Panc1 (cell line): ENCODE data around the gene NAPA. TPM values are rescaled to one million over a fixed set of nuclear protein-coding genes. Genes with fewer than 3 reads are reported as not detected.
A peak's percentile ranks its signal among the peaks of the same experiment; 100 is the strongest.

ENCODE experiments used
- ATAC-seq: fragments of 200-7000 bp; cut with Tn5 transposase; 2 replicates; pipeline ENCODE4 v1.9.1; 2020; ENCODE audit warnings: mild to moderate bottlenecking, moderate library complexity
- BruUV-seq: library from RNA; stranded (reverse); fragments of 400-500 nt; replicated peaks from 2 replicates; lab custom pipeline; 2021; lab: Mats Ljungman, UMichigan
- CTCF ChIA-PET: fragments of 300-600 bp; sonication (Branson Sonifier 250); formaldehyde crosslinking; loops from one replicate; lab custom pipeline; 2022; ENCODE audit warnings: antibody characterized with exemption; lab: Charles Lee
- POLR2A ChIA-PET: fragments of 300-600 bp; sonication (Branson Sonifier 250); formaldehyde crosslinking; loops from one replicate; lab custom pipeline; 2022; ENCODE audit warnings: antibody characterized with exemption; lab: Charles Lee
- DNase-seq: peaks from one replicate; pipeline ENCODE4 v3.0.0-alpha.2; 2010; ENCODE audit warnings: low read depth, low spot score
- H3K27ac ChIP-seq: 2 replicates; pipeline ENCODE4 v1.5.1; 2011; ENCODE audit warnings: mild to moderate bottlenecking, low read length, inconsistent platforms
- H3K27me3 ChIP-seq: fragments of 200-500 bp; sonication (Bioruptor generic); 2 replicates; pipeline ENCODE4 v1.6.0; 2014; ENCODE audit warnings: low read length, inconsistent platforms; ENCODE audit not compliant: control insufficient read depth, insufficient read depth
- H3K36me3 ChIP-seq: fragments of 200-500 bp; sonication (Bioruptor generic); 2 replicates; pipeline ENCODE4 v1.5.1; 2014; ENCODE audit warnings: inconsistent platforms, mild to moderate bottlenecking, low read length, moderate library complexity; ENCODE audit not compliant: control insufficient read depth, insufficient read depth
- H3K4me1 ChIP-seq: 2 replicates; pipeline ENCODE4 v1.5.1; 2011; ENCODE audit warnings: inconsistent platforms, mild to moderate bottlenecking, low read length, moderate library complexity; ENCODE audit not compliant: control insufficient read depth, insufficient read depth
- H3K4me3 ChIP-seq, 2 experiments: 2 replicates each; pipeline ENCODE4 v1.5.1; 2011 to 2012; ENCODE audit warnings: low read depth in 2 of 2, low read length in 2 of 2, mild to moderate bottlenecking in 2 of 2, inconsistent platforms in 1 of 2, moderate library complexity in 1 of 2
- H3K9me3 ChIP-seq: fragments of 200-500 bp; sonication (Bioruptor generic); 2 replicates; pipeline ENCODE4 v1.5.1; 2014; ENCODE audit warnings: low read depth, mild to moderate bottlenecking, inconsistent platforms, low read length, moderate library complexity; ENCODE audit not compliant: control insufficient read depth, insufficient read depth
- POLR2AphosphoS5 ChIP-seq: IDR thresholded peaks from 2 replicates; pipeline ENCODE4 v1.6.1; 2012; ENCODE audit warnings: mild to moderate bottlenecking, low read depth, low read length, moderate library complexity
- REST ChIP-seq, 2 experiments: IDR thresholded peaks; 2 replicates each; pipeline ENCODE4 v1.6.1; 2011 to 2012; ENCODE audit warnings: low read depth in 2 of 2, control low read depth in 1 of 2, low read length in 1 of 2, mild to moderate bottlenecking in 1 of 2, moderate library complexity in 1 of 2; ENCODE audit not compliant: insufficient read depth in 1 of 2
- SIN3A ChIP-seq: IDR thresholded peaks from 2 replicates; pipeline ENCODE4 v1.6.1; 2012; ENCODE audit warnings: low read depth, mild to moderate bottlenecking, low read length, moderate library complexity, borderline replicate concordance; ENCODE audit not compliant: insufficient read depth
- TCF7L2 ChIP-seq: IDR thresholded peaks from 2 replicates; pipeline ENCODE4 v1.6.1; 2011; ENCODE audit warnings: mild to moderate bottlenecking, low read depth, low read length, inconsistent platforms
- in situ Hi-C: cut with HindIII; loops from 2 replicates; pipeline ENCODE4 v1.10.0; 2016; ENCODE audit warnings: low sequenced_read_pairs, low pct_unique_long_range_greater_than_20kb
- intact Hi-C: fragments of 100-400 bp; cut with micrococcal nuclease; formaldehyde crosslinking; loops from one replicate; pipeline ENCODE4 v1.10.0; 2022; ENCODE audit not compliant: unreplicated experiment
- total RNA-seq: library from RNA; stranded (reverse); gene quantifications from one replicate; pipeline ENCODE4 v1.2.1, GENCODE V29; 2021; ENCODE audit not compliant: unreplicated experiment
- TF ChIP-seq, protein P1 (sequence below): fragments of 450-650 bp; IDR thresholded peaks from 2 replicates; pipeline ENCODE4 v1.5.1; 2017; ENCODE audit warnings: mild to moderate bottlenecking

NAPA gene
- total RNA-seq, 1 experiment from 2014 or later, result 71.0 TPM

DNA sequence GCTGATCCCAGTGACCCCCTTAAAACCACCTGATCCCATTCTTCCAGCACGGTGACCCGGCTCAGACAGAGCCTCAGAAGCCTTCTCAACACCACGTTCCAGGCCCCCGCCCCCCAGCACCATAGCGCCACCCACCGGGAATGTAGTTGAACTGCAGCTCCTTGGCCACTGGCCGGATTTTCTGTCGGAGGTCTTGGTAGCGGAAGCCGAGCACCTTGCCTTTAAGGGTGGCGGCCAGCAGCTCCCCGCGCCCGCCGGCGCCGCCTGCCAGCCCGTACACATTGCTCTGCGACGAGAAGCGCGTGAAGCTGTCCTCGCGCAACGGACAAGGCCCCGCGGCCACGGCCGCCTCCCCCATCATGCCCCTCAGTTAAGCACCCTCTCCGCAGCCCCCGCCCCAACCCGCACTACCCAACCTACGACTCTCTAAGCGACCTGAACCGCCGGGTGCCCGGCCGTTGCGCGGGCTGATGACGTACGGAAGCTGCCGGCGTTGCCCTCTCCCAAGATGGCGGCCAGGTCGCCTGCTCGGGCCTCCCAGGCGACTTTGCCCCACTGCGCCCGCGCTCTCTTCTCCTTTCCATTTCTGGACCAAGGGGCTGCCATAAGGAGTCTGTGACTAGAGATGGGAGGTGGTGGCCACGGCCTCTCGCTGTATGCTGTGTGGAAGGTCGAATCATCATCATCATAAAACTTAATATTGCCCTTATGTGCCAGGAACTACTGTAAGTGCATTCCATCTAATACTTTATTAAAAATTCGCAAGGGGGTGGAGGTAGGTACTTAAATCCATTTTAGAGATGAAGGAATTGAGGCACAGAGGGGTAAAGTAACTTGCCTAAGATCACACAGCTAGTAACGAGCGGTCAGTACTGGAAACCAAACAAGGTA, 30.8 kb downstream of the NAPA start, which contains the start of gene KPTN:
Gene KPTN (minus strand): TSS at position 420 of the 891 bp plus-strand sequence. CDS start 59 bp downstream, at position 361.
- Histone ChIP-seq H3K27me3 (no peaks in the 10 kb centered on the region), H3K4me1 (peaks cover 5% of the 10 kb centered on the region; the same call in 1 of the 2 replicates), H3K4me3 (peak within 1 kb of the TSS; percentile 63 to 64), H3K9me3 (no peaks in the 10 kb centered on the region), H3K36me3 (no peaks in the 10 kb centered on the region; the same call in 1 of the 2 replicates), H3K27ac (peak within 1 kb of the TSS; percentile 97)
- CTCF ChIA-PET, result interaction anchor here (0.5 to 1.1 kb wide), 5 partner anchors 47 to 206 kb away, joined by 3 read pairs; no protein-coding TSS in a partner anchor
- TF ChIP-seq POLR2AphosphoS5 (no peak), TCF7L2 (no peak), SIN3A (no peak), REST (IDR thresholded peaks at IDR 0.05; ENCODE audit: insufficient read depth in 1 of 2, low read depth in 2 of 2, low read length in 1 of 2) (no peak)
- TF ChIP-seq, protein P1, sequence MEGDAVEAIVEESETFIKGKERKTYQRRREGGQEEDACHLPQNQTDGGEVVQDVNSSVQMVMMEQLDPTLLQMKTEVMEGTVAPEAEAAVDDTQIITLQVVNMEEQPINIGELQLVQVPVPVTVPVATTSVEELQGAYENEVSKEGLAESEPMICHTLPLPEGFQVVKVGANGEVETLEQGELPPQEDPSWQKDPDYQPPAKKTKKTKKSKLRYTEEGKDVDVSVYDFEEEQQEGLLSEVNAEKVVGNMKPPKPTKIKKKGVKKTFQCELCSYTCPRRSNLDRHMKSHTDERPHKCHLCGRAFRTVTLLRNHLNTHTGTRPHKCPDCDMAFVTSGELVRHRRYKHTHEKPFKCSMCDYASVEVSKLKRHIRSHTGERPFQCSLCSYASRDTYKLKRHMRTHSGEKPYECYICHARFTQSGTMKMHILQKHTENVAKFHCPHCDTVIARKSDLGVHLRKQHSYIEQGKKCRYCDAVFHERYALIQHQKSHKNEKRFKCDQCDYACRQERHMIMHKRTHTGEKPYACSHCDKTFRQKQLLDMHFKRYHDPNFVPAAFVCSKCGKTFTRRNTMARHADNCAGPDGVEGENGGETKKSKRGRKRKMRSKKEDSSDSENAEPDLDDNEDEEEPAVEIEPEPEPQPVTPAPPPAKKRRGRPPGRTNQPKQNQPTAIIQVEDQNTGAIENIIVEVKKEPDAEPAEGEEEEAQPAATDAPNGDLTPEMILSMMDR, result peak; percentile 94
- intact Hi-C loops, result no loop called here
- POLR2A ChIA-PET, result interaction anchor here (0.6 kb wide), 1 partner anchor 40 kb away, joined by 13 read pairs; no protein-coding TSS in a partner anchor
- ATAC-seq (peak; percentile 96), DNase-seq (peak; percentile 46)
- in situ Hi-C loops, result no loop called here
- TSS peak; percentile 92 for BruUV-seq

DNA sequence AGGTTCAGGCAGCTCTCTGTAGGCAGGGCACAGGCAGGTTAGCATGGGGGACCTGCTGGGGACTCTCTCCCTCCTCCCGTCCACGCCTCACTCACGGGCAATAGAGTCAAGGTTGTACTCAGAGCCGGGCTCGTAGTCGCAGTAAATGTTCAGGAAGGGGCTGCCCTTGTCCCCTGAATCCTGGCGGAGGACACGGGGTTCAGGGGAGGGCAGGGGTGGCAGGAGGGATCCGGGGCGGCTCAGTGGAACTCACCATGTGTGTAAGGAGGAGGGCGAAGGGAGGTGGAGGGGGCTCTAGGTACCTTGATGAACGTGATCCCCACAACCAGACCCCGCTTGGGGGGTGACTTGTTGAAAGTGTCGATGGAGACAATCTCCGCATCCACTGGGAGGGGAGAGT, 31.7 kb downstream of the NAPA start:
- no peaks in the 10 kb centered on the region for H3K9me3 ChIP-seq
- H3K4me1 ChIP-seq, result peaks cover 5% of the 10 kb centered on the region; the same call in 1 of the 2 replicates
- no TSS peak for BruUV-seq
- TF ChIP-seq POLR2AphosphoS5 (no peak), TCF7L2 (no peak), REST (IDR thresholded peaks at IDR 0.05; ENCODE audit: insufficient read depth in 1 of 2, low read depth in 2 of 2, low read length in 1 of 2) (no peak), SIN3A (no peak)
- TF ChIP-seq, protein P1, result no peak
- CTCF ChIA-PET, result interaction anchor here (0.6 to 0.7 kb wide), 2 partner anchors 117 to 133 kb away, joined by 3 read pairs; no protein-coding TSS in a partner anchor
- H3K27ac ChIP-seq, result peak overlapping the region; percentile 97
- no peaks in the 10 kb centered on the region; the same call in 1 of the 2 replicates for H3K36me3 ChIP-seq
- no peak for ATAC-seq
- H3K4me3 ChIP-seq, result peak overlapping the region; percentile 63 to 64
- POLR2A ChIA-PET, result no interaction called here
- in situ Hi-C loops, result no loop called here
- DNase-seq, result no peak
- intact Hi-C loops, result no loop called here
- no peaks in the 10 kb centered on the region for H3K27me3 ChIP-seq
